HL-60/S4 treated with phorbol 12-myristate 13-acetate at 8.2 ng/mL for 4 days and 3 days (cell line): ENCODE data around the gene GCSAM.

Source experiments
- in situ Hi-C: fragments of 300-500 bp; cut with MboI; formaldehyde crosslinking; loops from 2 replicates; pipeline ENCODE4 v1.15.0; 2022; ENCODE audit warnings: low sequenced_read_pairs

GCSAM gene

GRCh38 chr3:112132975-112133448, at the start of gene GCSAM:
TSS of gene GCSAM (minus strand) at chr3:112133248. CDS start at chr3:112133120, 128 bp downstream.
- in situ Hi-C loops = no loop called here

- in situ Hi-C loops = no loop called here
Measured at GRCh38 chr3:112175646-112176045, 42.6 kb upstream of the GCSAM start.

- in situ Hi-C loops = no loop called here
Measured at GRCh38 chr3:112175037-112175436, 42.0 kb upstream of the GCSAM start.

- in situ Hi-C loops = no loop called here
Measured at GRCh38 chr3:112171144-112171543, 38.1 kb upstream of the GCSAM start.

- in situ Hi-C loops = no loop called here
Measured at GRCh38 chr3:112170046-112170445, 37.0 kb upstream of the GCSAM start.

- in situ Hi-C loops = no loop called here
Measured at GRCh38 chr3:112167758-112168157, 34.7 kb upstream of the GCSAM start.

GRCh38 chr3:112149136-112149535, 16.1 kb upstream of the GCSAM start:
- in situ Hi-C loops = no loop called here

GRCh38 chr3:112143689-112144088, 10.6 kb upstream of the GCSAM start:
- in situ Hi-C loops = no loop called here

GRCh38 chr3:112143251-112143650, 10.2 kb upstream of the GCSAM start:
- in situ Hi-C loops = no loop called here

- in situ Hi-C loops = no loop called here
Measured at GRCh38 chr3:112141293-112141692, 8.2 kb upstream of the GCSAM start.

- in situ Hi-C loops = no loop called here
Measured at GRCh38 chr3:112140584-112140983, 7.5 kb upstream of the GCSAM start.

- in situ Hi-C loops = no loop called here
Measured at GRCh38 chr3:112138219-112138969, 5.3 kb upstream of the GCSAM start.

- in situ Hi-C loops = no loop called here
Measured at GRCh38 chr3:112137781-112138180, 4.7 kb upstream of the GCSAM start.

- in situ Hi-C loops = no loop called here
Measured at GRCh38 chr3:112136959-112137693, 4.1 kb upstream of the GCSAM start.

- in situ Hi-C loops = no loop called here
Measured at GRCh38 chr3:112136046-112136445, 3.0 kb upstream of the GCSAM start.

GRCh38 chr3:112134335-112135124, 1.5 kb upstream of the GCSAM start:
- in situ Hi-C loops = no loop called here

- in situ Hi-C loops = no loop called here
Measured at GRCh38 chr3:112133626-112134334, 732 bp upstream of the GCSAM start.

GRCh38 chr3:112132554-112132953, 494 bp downstream of the GCSAM start:
- in situ Hi-C loops = no loop called here

- in situ Hi-C loops = no loop called here
Measured at GRCh38 chr3:112132088-112132487, 960 bp downstream of the GCSAM start.

GRCh38 chr3:112131111-112131510, 1.9 kb downstream of the GCSAM start:
- in situ Hi-C loops = no loop called here

- in situ Hi-C loops = no loop called here
Measured at GRCh38 chr3:112130638-112130993, 2.4 kb downstream of the GCSAM start.
